Glutamatergic neuron (in vitro differentiated cells): ENCODE results near the gene WASF2. TPM values are rescaled to one million over a fixed set of nuclear protein-coding genes. Genes with fewer than 3 reads are reported as not detected.

Experiments
- DNase-seq: peaks from one replicate; pipeline ENCODE4 v3.0.0; 2022
- H3K27ac Mint-ChIP-seq: one replicate; pipeline ENCODE4 v1.8.0; 2020; ENCODE audit warnings: mild to moderate bottlenecking, mixed read lengths, inconsistent platforms; ENCODE audit not compliant: unreplicated experiment
- H3K27me3 Mint-ChIP-seq: one replicate; pipeline ENCODE4 v1.8.0; 2020; ENCODE audit warnings: mild to moderate bottlenecking, moderate library complexity, mixed read lengths, inconsistent platforms; ENCODE audit not compliant: unreplicated experiment
- H3K36me3 Mint-ChIP-seq: one replicate; pipeline ENCODE4 v1.8.0; 2020; ENCODE audit warnings: mild to moderate bottlenecking, mixed read lengths, inconsistent platforms; ENCODE audit not compliant: unreplicated experiment
- H3K4me1 Mint-ChIP-seq: one replicate; pipeline ENCODE4 v1.8.0; 2020; ENCODE audit warnings: mild to moderate bottlenecking, low read depth, mixed read lengths, inconsistent platforms; ENCODE audit not compliant: unreplicated experiment
- H3K4me3 Mint-ChIP-seq: one replicate; pipeline ENCODE4 v1.8.0; 2020; ENCODE audit warnings: mild to moderate bottlenecking, mixed read lengths, inconsistent platforms; ENCODE audit not compliant: unreplicated experiment
- H3K9me3 Mint-ChIP-seq: one replicate; pipeline ENCODE4 v1.8.0; 2020; ENCODE audit warnings: mild to moderate bottlenecking, moderate library complexity, mixed read lengths, inconsistent platforms; ENCODE audit not compliant: unreplicated experiment
- total RNA-seq: library from RNA; stranded (reverse); fragmentation: NEBNext Ultra II Directional; extraction: Animal tissue kit (Norgen Biotek cat#: 25700); gene quantifications from one replicate; pipeline ENCODE4 v1.2.1, GENCODE V29; 2021; ENCODE audit not compliant: unreplicated experiment
- TF ChIP-seq, protein P1 (sequence below): fragments of 200-600 bp; sonication (generic); IDR thresholded peaks from one replicate; pipeline ENCODE4 v1.5.0; 2021; ENCODE audit not compliant: partially characterized antibody, unreplicated experiment

WASF2 gene
- total RNA-seq, 1 donor from 2014 or later: 47.0 TPM

DNA sequence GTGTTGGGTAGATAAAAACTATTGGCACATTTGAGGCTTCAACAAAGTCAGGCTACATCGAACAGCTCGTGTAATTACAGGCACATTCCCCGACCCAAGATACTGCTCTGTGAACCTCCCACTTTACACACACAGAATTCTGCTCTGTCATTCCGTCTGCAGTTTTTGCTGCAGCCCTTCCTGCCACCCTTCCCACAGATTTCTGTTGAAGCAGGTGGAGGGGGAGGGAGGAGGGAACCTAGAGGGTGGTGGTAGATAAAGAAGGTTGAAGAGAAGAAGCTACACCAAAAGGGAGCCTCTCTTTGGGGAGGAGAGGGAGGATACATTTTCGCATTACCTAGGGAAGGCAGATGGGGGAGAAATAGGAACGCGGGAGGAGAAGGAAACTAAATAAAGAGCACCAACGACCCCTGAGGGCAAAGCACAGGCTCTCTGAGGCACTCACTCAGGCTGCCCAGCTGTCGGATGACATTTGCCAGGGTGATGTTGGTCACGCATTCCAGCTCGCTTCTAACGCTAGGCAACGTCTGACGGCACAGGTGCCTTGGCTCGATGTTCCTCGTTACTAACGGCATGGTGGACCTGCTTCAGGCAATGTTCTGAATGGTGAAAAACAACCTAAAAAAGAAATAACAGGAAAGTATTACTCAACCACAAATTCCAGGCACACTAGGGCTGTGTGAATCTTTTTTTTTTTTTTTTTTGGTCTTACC lies 61.5 kb downstream of the WASF2 start:
- peaks cover 33% of the 10 kb centered on the region for H3K4me1 Mint-ChIP-seq
- DNase-seq: peak; percentile 48
- H3K36me3 Mint-ChIP-seq: no peaks in the 10 kb centered on the region
- H3K9me3 Mint-ChIP-seq: no peaks in the 10 kb centered on the region
- H3K4me3 Mint-ChIP-seq: peak overlapping the region; percentile 78
- peak overlapping the region; percentile 84 for H3K27ac Mint-ChIP-seq
- TF ChIP-seq, protein P1, sequence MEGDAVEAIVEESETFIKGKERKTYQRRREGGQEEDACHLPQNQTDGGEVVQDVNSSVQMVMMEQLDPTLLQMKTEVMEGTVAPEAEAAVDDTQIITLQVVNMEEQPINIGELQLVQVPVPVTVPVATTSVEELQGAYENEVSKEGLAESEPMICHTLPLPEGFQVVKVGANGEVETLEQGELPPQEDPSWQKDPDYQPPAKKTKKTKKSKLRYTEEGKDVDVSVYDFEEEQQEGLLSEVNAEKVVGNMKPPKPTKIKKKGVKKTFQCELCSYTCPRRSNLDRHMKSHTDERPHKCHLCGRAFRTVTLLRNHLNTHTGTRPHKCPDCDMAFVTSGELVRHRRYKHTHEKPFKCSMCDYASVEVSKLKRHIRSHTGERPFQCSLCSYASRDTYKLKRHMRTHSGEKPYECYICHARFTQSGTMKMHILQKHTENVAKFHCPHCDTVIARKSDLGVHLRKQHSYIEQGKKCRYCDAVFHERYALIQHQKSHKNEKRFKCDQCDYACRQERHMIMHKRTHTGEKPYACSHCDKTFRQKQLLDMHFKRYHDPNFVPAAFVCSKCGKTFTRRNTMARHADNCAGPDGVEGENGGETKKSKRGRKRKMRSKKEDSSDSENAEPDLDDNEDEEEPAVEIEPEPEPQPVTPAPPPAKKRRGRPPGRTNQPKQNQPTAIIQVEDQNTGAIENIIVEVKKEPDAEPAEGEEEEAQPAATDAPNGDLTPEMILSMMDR: no peak
- H3K27me3 Mint-ChIP-seq: no peaks in the 10 kb centered on the region

DNA sequence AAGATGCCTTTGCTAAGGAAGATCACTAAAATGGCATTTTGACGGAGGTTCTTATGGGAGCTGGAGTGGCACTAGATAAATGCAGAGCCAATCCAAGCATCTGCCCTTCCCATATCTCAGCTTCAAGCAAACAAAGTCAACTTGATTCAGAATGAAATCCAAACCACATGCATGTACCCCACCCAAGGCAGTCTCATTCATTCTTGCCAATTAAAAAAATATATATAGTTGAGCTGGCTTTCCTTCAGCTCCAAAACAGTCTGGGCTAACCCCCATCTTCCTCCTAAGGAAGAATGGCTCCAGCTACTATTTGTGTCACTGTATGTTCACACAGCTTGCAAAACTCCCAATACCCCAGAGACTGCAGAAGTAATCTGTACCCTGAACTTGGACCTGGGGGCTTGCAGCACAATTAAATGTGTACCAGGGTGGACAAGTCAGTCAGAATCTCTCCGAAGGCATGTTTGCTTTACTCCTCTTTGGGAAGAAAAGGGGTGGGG lies 62.1 kb downstream of the WASF2 start:
- Mint-ChIP-seq H3K4me3 (peak overlapping the region; percentile 78), H3K27ac (peak overlapping the region; percentile 84), H3K9me3 (no peaks in the 10 kb centered on the region), H3K27me3 (no peaks in the 10 kb centered on the region), H3K4me1 (peaks cover 34% of the 10 kb centered on the region), H3K36me3 (no peaks in the 10 kb centered on the region)
- DNase-seq: no peak
- TF ChIP-seq, protein P1: no peak

DNA sequence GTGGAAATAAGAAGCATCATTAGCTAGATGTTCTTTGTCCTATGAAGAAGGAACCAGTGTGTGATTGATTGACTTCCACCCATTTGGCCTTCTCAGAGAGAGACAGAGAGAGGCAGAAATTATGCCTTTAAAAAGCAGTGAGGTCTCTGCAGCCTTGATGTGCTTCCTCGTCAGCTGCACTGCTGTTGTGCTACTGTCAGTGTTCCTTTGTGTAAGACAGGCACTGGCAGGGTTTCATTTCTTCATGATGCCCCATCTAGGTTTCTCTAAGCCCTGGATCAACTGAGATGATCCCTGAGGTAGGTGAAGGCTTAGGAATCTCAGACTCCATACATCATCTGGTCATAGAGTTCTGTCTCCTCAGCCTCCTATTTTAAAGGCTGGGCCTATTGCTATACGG lies 62.6 kb downstream of the WASF2 start:
- Mint-ChIP-seq H3K4me3 (peak overlapping the region; percentile 44), H3K36me3 (no peaks in the 10 kb centered on the region), H3K27me3 (no peaks in the 10 kb centered on the region), H3K27ac (peak overlapping the region; percentile 4), H3K4me1 (peaks cover 34% of the 10 kb centered on the region), H3K9me3 (no peaks in the 10 kb centered on the region)
- no peak for DNase-seq
- TF ChIP-seq, protein P1: no peak

DNA sequence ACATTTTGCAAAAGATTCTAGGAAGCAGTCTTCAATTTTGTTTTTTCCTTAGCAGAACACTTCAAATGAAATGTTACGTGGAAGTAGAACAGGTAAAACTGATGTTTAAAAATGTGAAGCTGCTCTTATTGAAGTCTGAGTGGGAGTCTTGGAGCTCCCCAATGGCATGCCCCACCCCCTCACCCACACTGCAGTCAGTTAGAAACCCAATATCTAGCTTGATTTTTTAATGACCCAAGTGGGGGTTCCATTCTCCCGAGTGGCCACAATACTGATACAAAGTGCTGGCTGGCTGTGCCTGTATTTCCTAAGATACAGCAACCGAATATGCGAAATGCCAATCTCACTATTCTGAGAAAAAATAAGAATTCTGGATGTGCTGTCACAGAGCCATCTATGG lies 66.3 kb downstream of the WASF2 start:
- Mint-ChIP-seq H3K27me3 (peaks cover 3% of the 10 kb centered on the region), H3K36me3 (no peaks in the 10 kb centered on the region), H3K4me1 (peaks cover 30% of the 10 kb centered on the region), H3K4me3 (no peak overlapping the region), H3K9me3 (no peaks in the 10 kb centered on the region), H3K27ac (no peak overlapping the region)
- TF ChIP-seq, protein P1: no peak
- no peak for DNase-seq
